Measurements from ENCODE around the gene RAI14.

RAI14 gene

GRCh38 chr5:34695275-34696027 lies 39.3 kb downstream of the RAI14 start:
- H3K27ac ChIP-seq = peak overlapping the region; percentile 56 to 60
- TF ChIP-seq CTCF (IDR thresholded peaks at IDR 0.05) = no peak
- no peaks in the 10 kb centered on the region for H3K27me3 ChIP-seq
- H3K4me3 ChIP-seq = peak overlapping the region; percentile 13 to 19
- H3K36me3 ChIP-seq = no peaks in the 10 kb centered on the region
- intact Hi-C loops (cut with DNase I; ENCODE audit: low total_unique reads) = no loop called here
- H3K4me1 ChIP-seq = peaks cover 0 to 61% (median 42%) of the 10 kb centered on the region in 4 donors
- no peak for DNase-seq
- H3K9me3 ChIP-seq = no peaks in the 10 kb centered on the region

- TF ChIP-seq CTCF (IDR thresholded peaks at IDR 0.05) = no peak
- Histone ChIP-seq H3K4me3 (no peak overlapping the region), H3K36me3 (no peaks in the 10 kb centered on the region), H3K4me1 (peaks cover 0 to 40% (median 29%) of the 10 kb centered on the region in 4 donors), H3K27me3 (no peaks in the 10 kb centered on the region), H3K27ac (no peak overlapping the region), H3K9me3 (no peaks in the 10 kb centered on the region)
- no peak for DNase-seq
- intact Hi-C loops (cut with DNase I; ENCODE audit: low total_unique reads) = no loop called here
These were observed 41.4 kb downstream of the RAI14 start for GRCh38 chr5:34697308-34698108.

GRCh38 chr5:34698109-34698419 lies 41.9 kb downstream of the RAI14 start:
- no peak for DNase-seq
- no peak for TF ChIP-seq CTCF (IDR thresholded peaks at IDR 0.05)
- H3K36me3 ChIP-seq = no peaks in the 10 kb centered on the region
- H3K4me3 ChIP-seq = no peak overlapping the region
- no peaks in the 10 kb centered on the region for H3K9me3 ChIP-seq
- peaks cover 0 to 35% (median 24%) of the 10 kb centered on the region in 4 donors for H3K4me1 ChIP-seq
- no peak overlapping the region for H3K27ac ChIP-seq
- intact Hi-C loops (cut with DNase I; ENCODE audit: low total_unique reads) = no loop called here
- no peaks in the 10 kb centered on the region for H3K27me3 ChIP-seq

- Histone ChIP-seq H3K27ac (no peak overlapping the region), H3K4me1 (peaks cover 0 to 28% (median 18%) of the 10 kb centered on the region in 4 donors), H3K4me3 (no peak overlapping the region), H3K36me3 (no peaks in the 10 kb centered on the region), H3K9me3 (no peaks in the 10 kb centered on the region), H3K27me3 (no peaks in the 10 kb centered on the region)
- no peak for TF ChIP-seq CTCF (IDR thresholded peaks at IDR 0.05)
- no peak for DNase-seq
- intact Hi-C loops (cut with DNase I; ENCODE audit: low total_unique reads) = no loop called here
These were observed 42.6 kb downstream of the RAI14 start for GRCh38 chr5:34698754-34699153.

GRCh38 chr5:34699155-34700077 lies 43.3 kb downstream of the RAI14 start:
- Histone ChIP-seq H3K9me3 (no peaks in the 10 kb centered on the region), H3K27me3 (no peaks in the 10 kb centered on the region), H3K4me1 (peaks cover 0 to 21% (median 13%) of the 10 kb centered on the region in 4 donors), H3K27ac (no peak overlapping the region), H3K36me3 (no peaks in the 10 kb centered on the region), H3K4me3 (no peak overlapping the region)
- TF ChIP-seq CTCF (IDR thresholded peaks at IDR 0.05) = no peak
- intact Hi-C loops (cut with DNase I; ENCODE audit: low total_unique reads) = no loop called here
- DNase-seq = no peak

Data from tibial artery (tissue), 4 donors.